NCI-H2171 (cell line): ENCODE results near the gene NRXN3.

Experiments
- DNase-seq: peaks from one replicate; lab custom pipeline; 2025; lab: John Stamatoyannopoulos, UW

The NRXN3 gene

GRCh38 chr14:78829274-78829673 is 659.1 kb downstream of the NRXN3 start:
- no peak for DNase-seq

- peak; percentile 83 for DNase-seq
These were observed 664.7 kb downstream of the NRXN3 start for GRCh38 chr14:78834766-78835451.

- DNase-seq = no peak
These were observed 665.7 kb downstream of the NRXN3 start for GRCh38 chr14:78835909-78836308.

GRCh38 chr14:78836777-78837176 is 666.6 kb downstream of the NRXN3 start:
- peak; percentile 78 for DNase-seq

- no peak for DNase-seq
These were observed 668.8 kb downstream of the NRXN3 start for GRCh38 chr14:78838959-78839358.

- DNase-seq = no peak
These were observed 670.7 kb downstream of the NRXN3 start for GRCh38 chr14:78840898-78841297.

- DNase-seq = no peak
These were observed 677.6 kb downstream of the NRXN3 start for GRCh38 chr14:78847801-78848200.

GRCh38 chr14:78848234-78848820 is 678.2 kb downstream of the NRXN3 start:
- peak; percentile 78 for DNase-seq

- no peak for DNase-seq
These were observed 679.8 kb downstream of the NRXN3 start for GRCh38 chr14:78849952-78850351.

- DNase-seq = no peak
These were observed 681.0 kb downstream of the NRXN3 start for GRCh38 chr14:78851189-78851588.

- DNase-seq = no peak
These were observed 681.9 kb downstream of the NRXN3 start for GRCh38 chr14:78852040-78852439.

- DNase-seq = no peak
These were observed 687.8 kb downstream of the NRXN3 start for GRCh38 chr14:78857974-78858373.

- DNase-seq = no peak
These were observed 693.0 kb downstream of the NRXN3 start for GRCh38 chr14:78863143-78863542.

- DNase-seq = no peak
These were observed 702.7 kb downstream of the NRXN3 start for GRCh38 chr14:78872837-78873236.

- DNase-seq = no peak
These were observed 703.4 kb downstream of the NRXN3 start for GRCh38 chr14:78873581-78873980.

- DNase-seq = no peak
These were observed 704.9 kb downstream of the NRXN3 start for GRCh38 chr14:78875049-78875448.

- DNase-seq = no peak
These were observed 715.7 kb downstream of the NRXN3 start for GRCh38 chr14:78885884-78886283.

- no peak for DNase-seq
These were observed 727.3 kb downstream of the NRXN3 start for GRCh38 chr14:78897443-78897842.

GRCh38 chr14:78902010-78902623 is 731.9 kb downstream of the NRXN3 start:
- DNase-seq = peak; percentile 20

- DNase-seq = no peak
These were observed 733.9 kb downstream of the NRXN3 start for GRCh38 chr14:78904094-78904493.

- no peak for DNase-seq
These were observed 747.3 kb downstream of the NRXN3 start for GRCh38 chr14:78917462-78917861.

- DNase-seq = no peak
These were observed 751.7 kb downstream of the NRXN3 start for GRCh38 chr14:78921856-78922255.

GRCh38 chr14:78927261-78927660 is 757.1 kb downstream of the NRXN3 start:
- DNase-seq = no peak

GRCh38 chr14:78933166-78933565 is 763.0 kb downstream of the NRXN3 start:
- DNase-seq = no peak
